T47D (cell line): ENCODE data around the gene PTPRD.

Experiments used
- DNase-seq, 2 experiments: peaks; one replicate each; pipeline versions ENCODE4 v3.0.0 to v3.0.0-alpha.2; 2011 to 2012; ENCODE audit warnings: low read depth in 1 of 2, low spot score in 1 of 2
- JUND ChIP-seq: IDR thresholded peaks from 2 replicates; pipeline ENCODE4 v1.6.1; 2012; ENCODE audit warnings: low read depth
- in situ Hi-C: cut with HindIII; loops from 2 replicates; pipeline ENCODE4 v1.10.0; 2016; ENCODE audit warnings: low sequenced_read_pairs, low pct_unique_long_range_greater_than_20kb

PTPRD gene

DNA sequence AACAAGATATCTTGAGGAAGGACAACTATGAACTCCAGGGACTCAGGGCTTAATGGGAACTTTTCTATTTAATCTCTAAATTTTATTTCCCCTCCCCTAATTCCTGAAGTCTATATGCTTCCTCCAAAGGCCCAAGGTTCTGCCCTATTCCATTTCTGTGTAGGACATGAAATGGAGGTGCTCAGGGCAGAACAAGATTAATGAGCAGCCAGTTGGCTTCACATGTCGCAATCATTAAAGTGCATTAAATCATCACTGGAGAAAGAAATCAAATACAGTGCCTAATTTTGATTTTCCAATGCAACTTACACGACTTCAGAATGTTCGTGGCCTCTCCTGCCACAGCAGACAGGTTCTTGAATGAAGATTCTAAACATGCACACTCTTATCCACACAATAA, 862.1 kb downstream of the PTPRD start:
- in situ Hi-C loops = no loop called here
- no peak for DNase-seq

DNA sequence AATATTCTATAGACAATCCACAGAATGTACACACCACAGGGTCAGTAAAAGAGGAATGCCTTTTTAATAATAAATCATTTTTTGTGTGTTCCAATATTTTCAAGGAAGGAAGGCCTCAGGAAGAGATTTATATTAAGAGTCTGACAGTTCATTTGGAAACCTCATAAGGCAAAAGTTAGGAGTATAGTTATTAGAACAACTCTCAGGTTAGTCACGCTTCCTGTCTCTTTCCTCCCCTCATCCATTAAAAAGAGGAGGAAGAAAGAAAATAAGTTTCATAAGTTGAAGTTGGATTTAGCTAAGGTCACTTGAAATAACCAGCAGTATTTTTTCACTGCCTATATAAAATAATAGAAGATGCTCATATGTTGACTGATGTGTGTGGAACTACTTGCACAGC, 863.2 kb downstream of the PTPRD start:
- TF ChIP-seq JUND = no peak
- DNase-seq = no peak
- in situ Hi-C loops = no loop called here

More for the DNA sequence above, 862.1 kb downstream of the PTPRD start:
- no peak for TF ChIP-seq JUND

DNA sequence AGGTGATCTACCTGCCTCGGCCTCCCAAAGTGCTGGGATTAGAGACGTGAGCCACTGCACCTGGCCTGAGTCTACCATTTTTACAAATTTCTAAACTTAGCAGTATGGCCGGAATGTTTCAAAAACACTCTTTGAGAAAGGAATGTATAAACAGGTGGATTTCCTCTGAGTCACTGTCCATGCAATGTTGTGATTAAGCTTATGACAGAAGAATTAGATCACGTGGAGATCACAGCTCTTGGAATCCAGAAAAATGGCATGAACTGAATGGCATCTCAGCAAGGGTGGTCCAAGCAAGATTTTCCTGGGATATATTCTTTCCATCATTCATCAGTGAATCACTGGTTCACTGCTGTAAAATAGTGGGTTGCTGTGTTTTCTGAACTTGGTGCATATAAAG, 865.0 kb downstream of the PTPRD start:
- in situ Hi-C loops = no loop called here
- TF ChIP-seq JUND = no peak
- DNase-seq = no peak

DNA sequence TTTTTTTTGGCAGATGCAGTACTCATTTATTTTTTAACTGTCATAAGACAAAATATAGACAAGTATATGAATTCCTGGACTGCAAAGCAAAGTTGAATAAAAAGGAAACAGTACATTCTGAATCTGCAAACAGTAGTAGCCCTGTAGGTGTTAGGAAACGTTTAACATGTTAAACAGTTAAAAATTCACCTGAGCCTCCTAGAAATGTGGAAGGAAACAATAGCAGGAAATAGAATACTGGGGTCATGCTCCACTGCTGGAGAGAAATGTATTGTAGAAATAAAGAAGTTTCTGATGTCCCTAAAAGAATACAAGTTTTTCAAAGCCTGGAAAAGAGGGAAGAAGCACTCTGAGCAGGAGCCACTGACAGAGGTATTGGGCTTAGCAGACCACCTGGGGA, 866.0 kb downstream of the PTPRD start:
- in situ Hi-C loops = no loop called here
- TF ChIP-seq JUND = no peak
- no peak for DNase-seq

DNA sequence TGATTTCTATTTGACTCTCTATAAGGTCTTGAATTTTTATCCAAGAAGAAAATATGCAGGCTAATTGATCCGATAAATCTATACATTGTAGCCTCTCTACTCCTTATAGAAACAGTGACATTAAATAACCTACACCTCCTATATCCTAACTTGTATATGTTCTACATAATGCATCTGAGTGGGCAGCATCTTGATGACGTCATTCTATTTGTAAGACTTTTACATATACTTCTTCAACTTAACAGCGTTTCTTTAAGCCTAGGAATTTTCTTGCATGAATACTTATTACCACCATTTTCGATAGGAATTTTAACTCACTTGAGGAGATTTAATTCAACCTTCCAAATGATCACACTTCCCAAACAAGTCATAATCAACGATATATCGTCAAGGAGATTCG, 869.0 kb downstream of the PTPRD start:
- in situ Hi-C loops = no loop called here
- TF ChIP-seq JUND = no peak
- DNase-seq = no peak

DNA sequence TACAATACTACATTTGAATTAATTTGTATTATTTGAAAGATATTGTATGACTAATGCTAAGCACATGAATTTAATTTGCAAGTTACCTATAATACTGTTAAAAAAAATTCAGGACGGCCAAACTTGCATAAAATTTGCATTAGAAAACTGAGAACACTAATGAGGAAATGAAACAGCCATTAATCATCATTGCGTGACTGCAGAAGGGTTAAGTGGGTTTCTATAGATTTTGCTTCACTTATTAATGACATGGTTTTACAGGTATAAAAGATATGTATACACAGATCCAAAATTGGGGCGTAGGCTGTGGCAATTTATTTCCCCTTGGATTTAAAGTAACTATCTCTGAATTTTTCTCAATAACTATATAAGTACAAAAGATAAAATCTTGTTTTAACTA, 882.6 kb downstream of the PTPRD start:
- no peak for TF ChIP-seq JUND

DNA sequence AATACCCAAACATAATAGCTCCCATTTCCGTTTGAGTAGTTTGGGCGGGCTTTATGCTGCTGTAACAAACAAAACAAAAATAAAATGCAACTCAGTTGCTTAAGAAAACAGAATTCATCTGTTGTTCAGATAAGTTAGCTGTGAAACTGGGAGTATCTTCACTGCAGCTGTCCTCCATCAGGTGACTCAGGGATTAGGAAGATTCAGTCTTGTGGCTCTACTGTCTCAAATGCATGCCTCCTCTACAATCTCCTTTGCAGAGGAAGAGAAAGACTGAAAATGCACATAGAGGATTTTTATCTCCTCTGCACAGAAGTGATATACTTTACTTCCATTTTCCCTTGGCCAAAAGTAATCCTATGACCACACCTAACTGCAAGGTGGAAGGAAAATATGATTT, 883.7 kb downstream of the PTPRD start:
- in situ Hi-C loops = no loop called here
- TF ChIP-seq JUND = no peak
- DNase-seq = no peak

More for the DNA sequence above, 882.6 kb downstream of the PTPRD start:
- no peak for DNase-seq
- in situ Hi-C loops = no loop called here

DNA sequence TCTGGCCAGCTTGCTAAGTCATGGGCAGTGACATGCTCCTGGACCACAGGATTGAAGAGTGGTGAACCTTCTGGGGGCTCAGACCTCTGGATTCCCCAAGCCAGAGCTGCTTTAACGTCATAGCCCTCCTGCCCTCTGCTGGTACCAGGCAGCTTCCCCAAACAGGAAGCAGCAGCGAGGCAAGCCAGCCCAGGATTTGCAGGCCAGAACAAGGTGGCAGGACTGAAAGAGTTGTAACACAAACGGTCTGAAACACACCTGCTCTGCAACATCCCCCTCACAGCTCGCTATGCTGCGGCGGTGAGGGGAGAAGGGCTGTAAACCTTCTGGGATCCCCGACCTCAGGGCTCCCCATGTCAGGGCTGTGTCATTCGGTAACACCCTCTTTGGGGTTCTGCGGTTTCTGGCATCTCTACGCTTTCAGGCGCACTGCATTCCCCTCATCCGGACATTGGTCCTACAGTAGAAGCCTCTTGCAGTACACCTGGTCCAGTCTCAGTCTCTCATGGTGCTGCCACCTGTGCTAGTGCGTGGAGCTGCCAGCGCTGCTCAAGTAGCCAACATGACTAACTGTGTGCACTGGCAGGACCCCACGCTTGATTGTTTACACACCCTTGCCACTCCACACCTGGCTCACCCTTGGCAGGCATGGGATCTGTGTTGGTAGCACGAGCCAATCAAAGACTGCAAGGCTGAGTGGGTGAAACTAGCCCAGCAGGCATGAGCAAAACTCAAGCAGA, 893.3 kb downstream of the PTPRD start:
- in situ Hi-C loops = no loop called here
- no peak for DNase-seq
- no peak for TF ChIP-seq JUND

DNA sequence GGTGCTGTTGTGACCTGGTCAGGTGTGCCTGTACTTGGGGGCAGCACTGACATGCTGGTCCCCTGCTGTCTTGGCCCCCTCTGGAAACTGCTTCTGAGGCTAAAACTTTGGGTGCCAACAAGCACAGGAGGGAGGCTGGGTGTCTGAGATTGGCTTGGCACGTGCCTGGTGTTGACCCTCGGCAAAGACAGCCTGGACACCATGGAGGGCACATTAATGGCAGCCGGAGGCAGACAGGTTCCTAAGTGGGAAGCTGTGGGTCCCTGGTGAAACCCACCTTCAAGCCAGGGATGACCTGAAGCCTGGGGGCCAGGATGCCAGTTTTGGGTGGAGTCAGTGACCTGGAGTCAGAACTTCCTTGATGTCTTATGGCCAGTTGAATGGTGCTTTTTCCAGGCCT, 894.1 kb downstream of the PTPRD start:
- no peak for DNase-seq
- in situ Hi-C loops = no loop called here
- TF ChIP-seq JUND = no peak

DNA sequence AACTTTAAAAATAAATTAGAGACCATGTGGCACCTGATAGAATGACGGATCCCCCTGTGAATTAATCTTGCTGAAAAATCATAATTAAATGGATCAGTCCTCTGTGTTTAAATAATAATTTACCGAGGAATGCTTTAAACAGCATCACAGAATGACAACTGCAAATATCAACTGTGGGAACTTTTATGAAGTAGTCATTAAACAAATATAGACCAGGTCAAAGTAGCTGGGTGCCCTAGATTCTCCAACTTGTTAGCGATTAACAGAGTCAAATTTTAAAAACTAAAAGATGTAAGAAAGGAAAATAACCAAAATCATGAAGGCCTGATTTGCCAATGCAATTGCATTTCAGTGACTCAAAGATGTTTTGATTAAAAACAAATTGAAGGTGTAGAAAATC, 933.4 kb downstream of the PTPRD start:
- DNase-seq = no peak
- TF ChIP-seq JUND = no peak
- in situ Hi-C loops = no loop called here

DNA sequence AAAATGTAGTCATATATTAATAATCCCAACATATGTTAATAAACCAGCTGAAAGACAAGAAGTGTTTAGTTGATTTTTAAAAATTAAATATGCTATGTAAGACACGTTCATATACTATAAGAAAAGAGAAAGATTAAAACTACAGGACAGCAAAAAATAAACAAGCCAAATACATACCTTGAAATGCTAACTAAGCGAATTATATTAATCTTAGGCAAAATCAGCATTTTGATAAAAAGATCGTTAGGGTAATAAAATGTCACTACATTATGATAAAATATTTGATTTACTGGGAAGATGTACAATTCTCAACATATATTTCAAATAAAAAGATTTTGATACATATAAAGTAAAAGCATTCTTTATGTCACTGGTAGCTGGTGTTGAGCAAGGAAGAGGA, 938.3 kb downstream of the PTPRD start:
- in situ Hi-C loops = no loop called here
- TF ChIP-seq JUND = no peak
- no peak for DNase-seq

DNA sequence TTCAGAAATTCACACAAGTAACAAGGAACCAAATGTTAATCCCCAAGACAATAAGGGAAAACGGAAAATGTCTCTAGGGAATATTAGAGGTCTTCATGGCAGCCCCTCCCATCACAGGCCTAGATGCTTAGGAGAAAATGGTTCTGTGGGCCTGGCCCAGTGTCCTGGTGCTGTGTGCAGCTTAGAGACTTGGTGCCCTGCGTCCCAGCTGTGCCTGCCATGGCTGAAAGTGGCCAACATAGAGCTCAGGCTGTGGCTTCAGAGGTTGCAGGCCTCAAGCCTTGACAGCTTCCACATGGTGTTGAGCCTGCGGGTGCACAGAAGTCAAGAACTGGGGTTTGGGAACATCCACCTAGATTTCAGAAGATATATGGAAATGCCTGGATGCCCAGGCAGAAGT, 942.3 kb downstream of the PTPRD start:
- no peak for DNase-seq
- in situ Hi-C loops = no loop called here
- no peak for TF ChIP-seq JUND

DNA sequence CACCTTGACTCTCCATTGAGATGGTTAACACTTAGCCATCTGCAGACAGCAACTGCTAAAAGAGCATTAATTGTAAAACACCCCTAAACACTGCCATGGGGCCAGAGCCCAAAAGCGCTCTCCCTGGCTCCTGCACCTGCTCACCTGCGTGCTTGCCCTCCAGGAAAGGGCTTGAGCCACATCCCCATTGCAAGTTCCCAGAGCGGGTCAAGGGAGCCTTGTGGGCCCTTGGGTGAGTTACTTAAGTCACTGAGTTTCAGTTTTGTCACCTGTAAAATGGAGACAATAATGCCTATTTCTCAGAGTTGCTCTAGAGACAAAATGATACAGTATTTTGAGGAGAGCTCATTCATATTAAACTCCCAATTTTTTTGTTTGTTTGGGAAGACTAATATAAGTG, 967.8 kb downstream of the PTPRD start:
- DNase-seq = no peak
- no peak for TF ChIP-seq JUND
- in situ Hi-C loops = no loop called here

DNA sequence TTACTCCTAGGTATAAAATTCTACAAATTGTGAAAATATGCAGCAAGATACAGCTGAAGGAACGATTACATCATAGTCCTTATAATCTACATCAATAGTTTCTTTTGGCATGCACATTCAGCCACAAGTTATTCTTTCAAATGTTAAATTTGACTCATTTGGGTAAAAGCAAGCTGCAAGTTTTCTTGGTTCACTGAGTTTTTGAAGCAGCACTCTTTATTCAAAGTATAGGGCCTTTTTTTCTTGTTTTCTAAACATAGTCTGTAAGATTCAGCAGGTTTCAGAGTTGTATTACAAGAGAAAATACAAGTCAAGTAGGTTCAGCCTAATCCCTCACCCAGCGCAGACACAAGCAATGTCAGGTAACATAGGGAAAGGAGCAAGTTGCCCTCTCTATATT, 981.5 kb downstream of the PTPRD start:
- no peak for TF ChIP-seq JUND
- no peak for DNase-seq
- in situ Hi-C loops = no loop called here

DNA sequence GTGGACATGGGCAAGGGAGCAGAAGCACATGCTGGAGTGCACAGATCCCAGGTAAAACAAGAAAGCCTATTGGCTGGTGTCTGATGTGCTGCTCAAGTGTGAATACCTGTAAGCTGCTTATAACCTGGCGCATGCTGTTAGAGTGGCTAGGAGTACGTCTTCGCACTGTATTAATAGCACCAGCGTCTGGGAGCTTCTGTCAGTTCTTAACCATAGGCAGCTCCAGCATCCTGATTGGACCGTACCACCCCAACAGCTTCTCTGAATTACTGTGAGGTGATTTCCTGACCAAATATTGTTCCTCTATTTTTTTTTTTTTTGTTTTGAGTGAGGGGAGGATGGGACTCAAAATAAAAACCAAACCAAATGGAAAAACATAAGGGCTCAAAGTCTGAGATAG, 987.6 kb downstream of the PTPRD start:
- DNase-seq = no peak
- in situ Hi-C loops = no loop called here
- no peak for TF ChIP-seq JUND
